PC-3 (cell line): ENCODE measurements around the gene IFI27L1.

Source experiments
- EZH2 ChIP-seq: fragments of 300-600 bp; sonication (generic); IDR thresholded peaks from one replicate; pipeline ENCODE4 v1.6.1; 2017; ENCODE audit warnings: antibody characterized with exemption, mild to moderate bottlenecking, low read length; ENCODE audit not compliant: unreplicated experiment
- EZH2phosphoT487 ChIP-seq: fragments of 300-600 bp; sonication (generic); IDR thresholded peaks from 2 replicates; pipeline ENCODE4 v1.6.1; 2018; ENCODE audit warnings: mild to moderate bottlenecking, antibody characterized with exemption, low read length, borderline replicate concordance
- TF ChIP-seq, protein P1 (sequence below): fragments of 300-600 bp; sonication (generic); conservative IDR thresholded peaks from 2 replicates; pipeline ENCODE4 v1.5.1; 2017; ENCODE audit warnings: antibody characterized with exemption, low read depth, mild to moderate bottlenecking, low read length

GRCh38 chr14:94074534-94074933 lies 6.6 kb upstream of the IFI27L1 start:
- TF ChIP-seq EZH2 (no peak), EZH2phosphoT487 (no peak)
- TF ChIP-seq, protein P1, sequence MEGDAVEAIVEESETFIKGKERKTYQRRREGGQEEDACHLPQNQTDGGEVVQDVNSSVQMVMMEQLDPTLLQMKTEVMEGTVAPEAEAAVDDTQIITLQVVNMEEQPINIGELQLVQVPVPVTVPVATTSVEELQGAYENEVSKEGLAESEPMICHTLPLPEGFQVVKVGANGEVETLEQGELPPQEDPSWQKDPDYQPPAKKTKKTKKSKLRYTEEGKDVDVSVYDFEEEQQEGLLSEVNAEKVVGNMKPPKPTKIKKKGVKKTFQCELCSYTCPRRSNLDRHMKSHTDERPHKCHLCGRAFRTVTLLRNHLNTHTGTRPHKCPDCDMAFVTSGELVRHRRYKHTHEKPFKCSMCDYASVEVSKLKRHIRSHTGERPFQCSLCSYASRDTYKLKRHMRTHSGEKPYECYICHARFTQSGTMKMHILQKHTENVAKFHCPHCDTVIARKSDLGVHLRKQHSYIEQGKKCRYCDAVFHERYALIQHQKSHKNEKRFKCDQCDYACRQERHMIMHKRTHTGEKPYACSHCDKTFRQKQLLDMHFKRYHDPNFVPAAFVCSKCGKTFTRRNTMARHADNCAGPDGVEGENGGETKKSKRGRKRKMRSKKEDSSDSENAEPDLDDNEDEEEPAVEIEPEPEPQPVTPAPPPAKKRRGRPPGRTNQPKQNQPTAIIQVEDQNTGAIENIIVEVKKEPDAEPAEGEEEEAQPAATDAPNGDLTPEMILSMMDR, result no peak
